Activated T-cell treated with anti-CD3 and anti-CD28 coated beads for 48 hours (primary cell): ENCODE results near the gene PI3.

Source experiments
- DNase-seq: peaks from one replicate; pipeline ENCODE4 v3.0.0-alpha.2; 2020; ENCODE audit warnings: low read depth

The PI3 gene

DNA sequence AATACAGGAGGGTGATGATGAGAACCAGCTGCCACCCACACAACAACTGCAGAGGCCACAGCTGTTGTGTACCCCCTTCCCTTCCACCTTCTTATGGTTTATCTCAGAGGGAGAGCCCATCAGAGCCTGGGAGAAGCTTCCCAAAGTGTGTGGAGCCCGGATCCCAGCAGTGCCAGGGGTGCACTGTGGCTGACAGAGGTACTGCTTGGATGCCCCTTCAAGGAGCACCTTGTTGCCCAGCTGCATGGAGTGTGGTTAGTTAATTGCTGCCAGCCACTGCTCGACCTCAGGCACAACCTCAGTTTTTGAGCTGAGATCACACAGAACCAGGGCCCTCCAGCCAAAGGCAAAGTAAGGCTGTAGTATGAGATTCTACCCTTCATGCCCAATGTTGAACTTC is 13.0 kb downstream of the PI3 start:
- no peak for DNase-seq

GRCh38 chr20:45189067-45189609 is 14.4 kb downstream of the PI3 start:
- no peak for DNase-seq

DNA sequence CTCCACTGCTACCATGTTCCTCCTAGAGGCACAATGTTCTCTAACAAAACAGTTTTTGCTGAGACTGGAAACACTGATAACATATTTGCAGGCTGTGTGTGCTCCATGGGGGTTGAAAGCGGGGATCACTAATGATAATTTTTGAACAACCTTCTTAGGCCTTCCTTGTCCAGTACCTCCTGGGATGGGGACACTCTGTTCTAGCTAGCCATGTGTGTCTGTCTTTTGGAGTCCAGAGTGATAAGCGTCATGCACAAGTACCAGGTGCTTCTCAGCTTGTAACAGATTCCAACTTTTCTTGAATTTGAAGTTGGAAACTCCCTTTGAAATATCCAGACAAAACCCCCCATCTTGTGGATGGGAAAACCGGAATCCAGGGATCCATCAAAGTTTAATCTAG is 15.2 kb downstream of the PI3 start:
- no peak for DNase-seq

DNA sequence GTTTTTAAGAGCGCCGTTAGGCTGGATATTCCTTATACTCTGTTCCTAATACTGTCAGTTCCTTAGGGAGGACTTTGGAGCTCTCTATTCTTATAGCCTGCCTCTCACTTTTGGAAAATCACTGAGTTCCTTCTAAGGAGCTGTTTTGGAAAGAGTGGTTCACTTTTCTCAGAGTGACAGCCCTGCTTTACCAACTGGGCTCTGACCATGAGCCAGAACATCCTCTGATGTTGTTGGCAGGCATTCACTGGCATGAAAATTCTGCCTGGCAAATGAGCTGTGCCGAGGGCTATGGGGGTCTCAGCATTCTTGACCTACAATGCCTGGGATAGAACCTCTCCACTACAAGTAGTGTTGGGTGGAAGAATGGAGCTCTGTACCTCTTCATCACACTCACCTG is 17.2 kb downstream of the PI3 start:
- DNase-seq, result no peak

- DNase-seq, result no peak
These were observed 18.6 kb downstream of the PI3 start for GRCh38 chr20:45193331-45193730.

GRCh38 chr20:45206725-45207124 is 32.0 kb downstream of the PI3 start, which contains the start of gene SEMG1:
TSS of gene SEMG1 (plus strand) at chr20:45207033. CDS start at chr20:45207054, 21 bp downstream.
- DNase-seq, result no peak

DNA sequence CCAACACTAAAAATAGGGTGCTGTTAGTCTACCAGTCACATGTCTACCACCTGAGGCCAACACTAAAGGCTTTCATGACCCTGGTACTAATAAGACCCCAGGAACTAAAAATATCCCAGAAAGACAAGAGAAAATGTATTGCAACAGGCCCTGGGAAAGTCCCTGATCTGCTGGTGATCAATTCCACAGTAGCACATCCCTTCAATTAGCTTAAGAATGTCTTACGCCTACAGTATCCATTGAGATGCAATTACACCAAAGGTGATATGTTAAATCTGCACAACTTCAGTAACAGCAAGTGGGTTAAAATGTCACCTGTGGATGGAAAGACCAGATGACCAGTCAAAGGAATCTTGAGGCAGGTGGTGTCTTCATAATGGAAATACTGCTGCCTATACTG is 35.2 kb downstream of the PI3 start:
- no peak for DNase-seq

GRCh38 chr20:45211569-45212474 is 37.1 kb downstream of the PI3 start:
- no peak for DNase-seq

- no peak for DNase-seq
These were observed 38.1 kb downstream of the PI3 start for GRCh38 chr20:45212836-45213235.

GRCh38 chr20:45218124-45218523 is 43.4 kb downstream of the PI3 start:
- no peak for DNase-seq

DNA sequence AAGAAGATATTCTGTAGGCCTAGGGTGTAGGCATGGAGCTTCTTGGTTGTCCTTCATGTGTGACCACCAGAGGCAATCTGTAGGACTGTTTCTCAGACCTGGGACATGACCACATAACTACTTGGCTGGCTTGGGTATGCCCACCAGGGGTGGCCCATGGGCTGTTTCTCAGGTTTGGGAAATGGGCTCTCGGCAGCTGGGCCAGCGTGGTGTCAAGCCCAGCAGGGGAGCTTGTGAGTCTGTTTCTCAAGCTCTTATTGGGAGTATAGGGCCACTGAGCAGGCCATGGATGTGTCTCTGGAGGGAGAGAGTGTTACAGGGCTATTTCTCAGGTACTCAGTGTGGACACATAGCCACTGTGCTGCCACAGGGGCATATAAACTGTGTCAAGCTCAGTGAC is 43.9 kb downstream of the PI3 start:
- no peak for DNase-seq

DNA sequence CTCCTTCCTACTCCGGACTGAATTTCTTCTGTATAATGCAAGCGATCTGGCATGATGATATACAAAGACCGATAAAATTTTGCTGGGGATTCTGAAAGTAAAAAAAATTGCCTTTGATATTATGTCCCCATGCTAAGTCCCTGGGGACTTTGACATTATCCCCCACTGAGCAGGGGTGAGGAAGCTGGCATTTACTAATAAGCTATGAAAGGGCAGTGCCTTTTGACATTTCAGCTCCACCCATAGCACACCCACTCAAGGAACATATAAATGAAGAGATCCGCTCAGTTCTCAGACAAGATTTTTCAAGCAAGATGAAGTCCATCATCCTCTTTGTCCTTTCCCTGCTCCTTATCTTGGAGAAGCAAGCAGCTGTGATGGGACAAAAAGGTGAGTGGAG is 46.4 kb downstream of the PI3 start, which contains the start of gene SEMG2:
Gene SEMG2, plus strand, starts transcription at position 298 of the 400 bp plus-strand sequence. Its CDS starts 17 bp downstream, at position 315.
- DNase-seq, result no peak

DNA sequence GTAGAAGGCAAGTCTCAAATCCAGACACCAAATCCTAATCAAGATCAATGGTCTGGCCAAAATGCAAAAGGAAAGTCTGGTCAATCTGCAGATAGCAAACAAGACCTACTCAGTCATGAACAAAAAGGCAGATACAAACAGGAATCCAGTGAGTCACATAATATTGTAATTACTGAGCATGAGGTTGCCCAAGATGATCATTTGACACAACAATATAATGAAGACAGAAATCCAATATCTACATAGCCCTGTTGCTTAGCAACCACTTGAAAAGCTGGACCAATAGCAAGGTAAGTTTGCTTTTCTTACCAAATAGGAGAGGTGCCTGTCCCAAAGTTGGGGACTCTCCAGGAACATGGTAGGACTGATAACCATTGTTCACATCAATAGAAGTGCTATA is 48.4 kb downstream of the PI3 start:
- DNase-seq, result no peak
